ENCODE data around the gene LAPTM5.

Gene LAPTM5

GRCh38 chr1:30741239-30741894 lies 16.2 kb downstream of the LAPTM5 start:
- no peak for DNase-seq

DNA sequence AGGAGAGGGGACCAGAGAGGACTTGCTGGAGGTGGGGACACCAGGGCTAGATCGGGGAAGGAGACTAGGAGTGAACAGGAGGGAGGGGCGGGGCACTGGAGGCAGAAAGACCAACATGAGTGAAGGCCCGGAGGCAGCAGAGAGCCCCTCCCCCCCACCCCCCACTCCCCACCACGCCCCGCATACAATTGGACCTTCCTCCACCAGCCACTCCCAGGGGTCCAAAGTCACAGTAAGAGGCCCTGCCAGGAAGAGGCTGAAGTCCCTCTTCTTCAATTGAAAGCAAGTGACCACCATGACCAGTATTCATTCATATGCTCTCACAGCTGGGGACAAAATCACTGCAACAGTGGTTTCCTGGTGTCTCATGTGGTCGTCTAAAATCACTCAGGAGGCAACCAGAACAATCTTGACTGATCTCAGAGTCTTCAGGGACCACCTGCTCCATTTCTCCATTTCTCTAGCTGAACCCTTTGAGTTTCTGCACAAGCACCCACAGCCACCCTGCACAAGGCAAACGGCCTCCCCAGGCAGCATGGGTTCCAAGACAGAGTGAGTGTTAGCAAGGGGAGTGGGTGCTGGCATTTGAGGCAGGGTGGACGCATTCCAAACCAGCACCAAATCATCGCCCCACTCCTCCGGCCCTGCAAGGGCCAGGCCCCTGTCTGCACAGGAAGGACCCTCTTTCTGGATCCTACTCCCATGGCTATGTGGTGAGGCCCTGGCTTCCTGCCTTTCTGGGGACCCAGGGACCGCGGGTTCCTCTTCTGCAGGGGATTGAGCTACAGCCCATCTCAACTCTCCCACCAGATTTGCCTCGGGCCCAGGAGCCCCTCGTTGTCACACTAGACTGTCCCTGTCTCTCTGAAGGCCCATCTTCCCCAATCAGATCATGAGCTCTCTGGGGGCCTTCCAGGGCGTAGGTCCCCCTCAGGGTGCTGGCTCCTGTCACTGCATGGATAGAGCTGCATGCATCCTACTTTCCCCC lies 17.0 kb downstream of the LAPTM5 start:
- no peak for DNase-seq

DNA sequence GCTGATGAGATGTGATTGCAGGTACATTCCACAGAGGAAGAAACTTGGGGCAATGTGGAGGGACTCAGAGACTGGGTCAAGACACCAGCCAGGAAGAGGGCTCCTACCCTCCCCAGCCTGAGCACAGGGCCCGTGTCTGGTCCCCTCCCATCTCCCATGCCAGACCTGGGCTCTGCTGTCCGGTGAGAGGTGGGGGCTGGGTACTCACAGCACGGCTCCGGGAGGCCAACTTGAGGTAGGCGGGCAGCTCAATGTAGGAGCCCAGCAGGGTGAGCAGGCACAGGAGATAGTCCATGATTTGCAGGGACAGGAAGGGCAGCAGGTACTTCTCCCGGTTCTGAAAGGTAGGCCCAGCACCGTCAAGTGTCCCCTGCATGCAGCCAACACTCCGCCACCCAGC lies 18.0 kb downstream of the LAPTM5 start:
- DNase-seq: no peak

- DNase-seq: no peak
These were observed 18.6 kb downstream of the LAPTM5 start for GRCh38 chr1:30738715-30739559.

DNA sequence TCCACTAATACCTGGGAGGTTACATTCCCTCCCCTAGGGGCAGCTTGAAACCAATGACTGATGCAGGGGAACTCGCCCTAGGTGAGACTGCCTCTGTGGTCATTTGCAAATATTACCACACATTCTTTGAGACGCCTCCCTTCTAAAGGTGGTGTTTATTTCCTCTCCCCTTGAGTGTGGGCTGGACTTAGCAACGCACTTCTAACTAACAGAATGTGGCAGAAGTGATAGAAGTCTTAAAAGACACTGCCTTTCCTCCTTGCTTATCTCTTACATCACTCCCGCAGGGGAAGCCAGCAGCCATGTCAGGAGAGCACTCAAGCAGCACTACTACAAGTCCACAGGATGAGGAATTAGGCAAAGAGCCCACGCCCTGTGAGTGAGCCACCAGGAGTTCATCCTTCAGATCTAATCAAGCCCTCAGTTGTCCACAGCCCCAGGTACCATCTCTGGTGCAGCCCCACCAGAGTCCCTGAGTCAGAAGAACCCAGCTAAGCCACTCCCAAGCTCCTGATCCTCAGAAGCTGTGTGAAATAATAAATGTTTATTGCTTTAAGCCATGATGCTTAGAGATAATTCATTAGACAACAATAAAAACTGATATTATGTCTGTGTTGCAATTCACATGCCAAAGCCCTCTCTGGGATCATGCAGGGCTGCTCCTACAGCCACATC lies 19.4 kb downstream of the LAPTM5 start:
- DNase-seq: no peak

DNA sequence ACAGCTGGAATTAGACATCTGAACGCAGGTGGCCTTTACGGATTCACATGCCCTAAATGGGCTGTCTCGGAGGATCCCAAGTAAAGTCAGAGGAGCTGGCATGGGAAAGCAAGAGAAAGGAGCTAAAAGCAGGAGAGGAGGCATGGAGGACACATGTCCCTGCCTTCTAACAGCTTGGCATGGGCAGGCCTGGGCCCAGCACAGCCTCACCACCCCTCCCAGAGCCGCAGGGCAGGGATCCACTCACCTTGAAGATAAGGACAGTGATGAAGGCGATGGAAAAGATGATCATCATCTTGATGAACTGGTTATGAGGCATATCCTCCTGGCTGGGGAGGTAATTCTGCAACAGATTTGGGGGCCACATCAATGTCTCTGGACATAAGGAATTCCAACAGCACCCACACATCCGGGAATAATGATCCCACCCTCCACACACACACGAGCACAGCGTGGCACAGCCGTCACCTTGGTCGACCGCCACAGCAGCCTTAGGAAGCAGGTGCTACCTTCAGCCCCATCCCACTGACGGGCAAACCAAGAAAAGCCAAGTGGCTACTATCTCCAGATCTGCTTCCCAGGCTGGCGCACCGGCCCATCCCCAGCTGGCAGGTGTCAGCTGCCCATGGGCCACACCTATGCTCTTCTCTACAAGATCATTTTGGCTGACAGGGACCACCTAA lies 20.1 kb downstream of the LAPTM5 start:
- DNase-seq: no peak

- no peak for DNase-seq
These were observed 21.7 kb downstream of the LAPTM5 start for GRCh38 chr1:30735668-30736498.

DNA sequence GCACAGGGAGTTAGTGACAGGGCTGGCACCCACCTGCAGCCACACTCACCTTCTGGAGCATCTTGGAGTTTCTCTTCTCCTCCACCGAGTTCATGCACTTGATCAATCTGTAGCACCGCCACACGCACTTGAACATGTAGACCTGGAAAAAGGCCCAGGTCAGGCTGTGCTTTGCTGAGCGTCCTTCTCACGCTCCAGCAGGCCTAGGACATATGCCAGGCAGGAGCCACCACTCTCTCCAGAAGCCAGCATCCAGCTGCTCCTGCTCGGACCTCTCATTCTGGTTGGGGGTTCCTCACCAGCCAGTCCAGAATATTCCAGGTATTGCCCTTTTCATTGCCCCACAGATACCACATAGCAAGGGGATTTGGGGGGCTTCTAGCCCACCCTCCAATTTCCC lies 22.4 kb downstream of the LAPTM5 start:
- DNase-seq: no peak

- no peak for DNase-seq
These were observed 23.0 kb downstream of the LAPTM5 start for GRCh38 chr1:30734580-30734979.

GRCh38 chr1:30734106-30734505 lies 23.5 kb downstream of the LAPTM5 start:
- no peak for DNase-seq

DNA sequence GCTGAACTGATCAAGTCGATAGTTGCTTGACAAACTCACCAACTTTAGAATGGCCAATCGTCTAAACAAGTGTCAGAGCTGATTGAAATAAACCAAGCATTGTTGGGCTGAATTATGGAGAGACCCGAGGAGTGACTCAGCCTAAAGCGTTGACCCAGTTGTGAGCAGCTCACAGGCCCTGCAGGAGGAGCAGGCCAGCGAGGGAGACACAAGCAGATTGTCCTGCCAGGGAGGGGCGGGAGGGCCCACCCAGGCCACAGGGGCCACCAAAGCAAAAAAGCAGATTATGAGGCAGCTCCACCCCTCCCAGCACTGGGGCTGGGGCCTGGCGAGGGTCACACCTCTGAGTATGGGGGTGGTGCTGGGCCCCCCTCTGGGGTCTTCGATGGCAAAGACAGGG lies 24.1 kb downstream of the LAPTM5 start:
- DNase-seq: no peak

GRCh38 chr1:30732277-30732996 lies 25.1 kb downstream of the LAPTM5 start:
- DNase-seq: no peak

GRCh38 chr1:30731806-30732276 lies 25.7 kb downstream of the LAPTM5 start:
- no peak for DNase-seq

DNA sequence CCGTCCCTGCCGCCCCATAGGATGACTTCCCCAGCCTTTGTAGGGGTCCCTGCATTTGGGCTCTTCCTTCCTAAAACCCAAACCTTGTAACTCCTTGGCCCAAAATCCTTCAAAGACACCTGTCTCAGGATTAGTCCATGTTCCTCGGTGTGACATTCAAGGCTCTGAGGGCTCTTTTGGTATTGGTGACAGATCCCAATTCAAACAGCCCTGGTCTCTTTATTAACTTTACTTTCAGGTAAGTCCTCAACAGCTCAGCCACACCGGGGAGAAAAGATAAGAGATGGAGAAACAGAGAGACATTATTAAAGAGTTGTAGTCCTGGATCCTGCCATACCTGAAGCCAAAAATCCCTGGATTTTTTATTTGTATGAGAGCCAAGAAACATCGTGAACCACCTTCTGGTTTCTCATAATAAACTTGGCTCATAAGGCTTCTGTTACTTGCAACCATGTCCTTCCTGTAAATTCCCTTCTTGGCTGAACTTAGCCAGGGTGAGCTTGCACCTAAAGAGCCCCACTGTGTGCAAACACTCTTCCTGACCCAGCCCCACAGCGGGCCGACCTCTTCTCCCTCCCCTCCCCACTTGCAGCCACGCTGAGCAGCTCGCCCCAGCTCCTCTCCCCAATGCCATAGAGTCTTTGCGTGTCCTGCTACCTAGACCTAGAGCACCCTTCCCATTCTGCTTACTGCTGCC lies 26.3 kb downstream of the LAPTM5 start:
- no peak for DNase-seq

GRCh38 chr1:30730346-30731108 lies 27.0 kb downstream of the LAPTM5 start:
- no peak for DNase-seq

- DNase-seq: no peak
These were observed 27.7 kb downstream of the LAPTM5 start for GRCh38 chr1:30729901-30730300.

GRCh38 chr1:30728832-30729638 lies 28.5 kb downstream of the LAPTM5 start:
- DNase-seq: no peak

GRCh38 chr1:30728340-30728739 lies 29.2 kb downstream of the LAPTM5 start:
- no peak for DNase-seq

All from stimulated activated CD4-positive, alpha-beta T cell treated with anti-CD3 and anti-CD28 coated beads, Interleukin-4, amount 100 ng/mL, for 24 hours (primary cell).